ENCODE measurements around the gene HMGCR.
A peak's percentile ranks its signal among the peaks of the same experiment; 100 is the strongest.
"Not testable (repeated sequence)": the region's sequence is repeated elsewhere in the genome, so short reads cannot be mapped to it uniquely, and the experiment has no call there.

Gene HMGCR

GRCh38 chr5:75336615-75337336 lies at the start of gene HMGCR:
Gene HMGCR (plus strand): TSS chr5:75337220. CDS start chr5:75342606, 5,386 bp downstream.
- peak; percentile 99 for DNase-seq

DNA sequence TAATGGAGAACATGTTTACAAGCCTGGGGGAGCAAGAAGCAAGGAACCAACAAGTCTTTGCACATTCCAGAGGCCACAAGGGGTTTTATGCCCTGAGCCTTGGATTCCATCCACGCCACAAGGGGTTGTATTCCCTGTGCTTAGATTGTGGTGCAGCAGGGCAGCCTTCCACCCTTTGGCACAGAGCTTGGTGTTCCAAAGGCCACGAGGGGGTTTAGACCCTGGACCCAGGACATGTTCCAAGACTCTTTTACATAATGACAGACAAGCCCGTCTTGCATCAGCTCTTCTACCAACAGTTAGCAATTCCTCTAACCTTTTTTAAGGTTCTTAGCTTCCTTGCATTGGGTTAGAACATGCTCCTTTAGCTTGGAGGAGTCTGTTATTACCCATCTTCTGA lies 45.2 kb upstream of the HMGCR start:
- not testable (repeated sequence) for DNase-seq

DNA sequence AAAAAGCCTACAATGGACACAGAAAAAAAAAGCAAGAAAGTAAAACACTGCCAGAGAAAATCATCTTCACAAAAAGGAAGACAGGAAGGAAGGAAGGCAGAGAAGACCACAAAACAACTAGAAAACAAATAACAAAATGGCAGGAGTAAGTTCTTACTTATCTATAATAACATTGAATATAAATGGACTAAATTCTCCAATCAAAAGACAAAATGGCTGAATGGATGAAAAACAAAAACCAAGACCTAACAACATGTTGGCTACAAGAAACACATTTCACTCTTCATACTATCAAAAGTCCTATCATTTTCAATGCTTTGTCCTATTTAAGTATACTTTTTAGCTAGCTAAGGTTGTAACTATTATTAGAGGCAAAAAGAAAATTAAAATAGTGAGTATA lies 36.9 kb upstream of the HMGCR start:
- no peak for DNase-seq

GRCh38 chr5:75303419-75303818 lies 33.6 kb upstream of the HMGCR start:
- DNase-seq: no peak

GRCh38 chr5:75304486-75304885 lies 32.5 kb upstream of the HMGCR start:
- DNase-seq: not testable (repeated sequence)

DNA sequence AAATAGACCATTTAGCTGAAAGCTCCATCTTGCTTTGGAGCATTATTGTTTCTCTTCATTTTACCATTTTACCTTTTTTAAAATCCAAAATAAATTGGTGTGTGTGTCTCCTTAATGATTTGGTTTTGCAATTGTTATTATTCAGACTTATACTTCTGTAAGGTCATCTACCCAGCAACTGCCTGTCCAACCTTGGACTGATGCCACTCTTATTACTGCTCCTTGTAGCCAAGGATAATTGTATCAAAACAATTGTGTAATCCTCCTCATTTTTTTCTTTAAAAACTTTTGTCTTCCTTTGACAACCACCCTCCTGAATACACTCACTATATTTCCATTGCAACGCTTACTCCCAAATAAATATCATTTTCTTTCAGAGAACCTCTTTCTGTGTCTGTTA lies 30.3 kb upstream of the HMGCR start:
- no peak for DNase-seq

GRCh38 chr5:75310212-75310611 lies 26.8 kb upstream of the HMGCR start:
- DNase-seq: no peak

- not testable (repeated sequence) for DNase-seq
These were observed 17.9 kb upstream of the HMGCR start for GRCh38 chr5:75319148-75319547.

- DNase-seq: no peak
These were observed 17.4 kb upstream of the HMGCR start for GRCh38 chr5:75319638-75320037.

DNA sequence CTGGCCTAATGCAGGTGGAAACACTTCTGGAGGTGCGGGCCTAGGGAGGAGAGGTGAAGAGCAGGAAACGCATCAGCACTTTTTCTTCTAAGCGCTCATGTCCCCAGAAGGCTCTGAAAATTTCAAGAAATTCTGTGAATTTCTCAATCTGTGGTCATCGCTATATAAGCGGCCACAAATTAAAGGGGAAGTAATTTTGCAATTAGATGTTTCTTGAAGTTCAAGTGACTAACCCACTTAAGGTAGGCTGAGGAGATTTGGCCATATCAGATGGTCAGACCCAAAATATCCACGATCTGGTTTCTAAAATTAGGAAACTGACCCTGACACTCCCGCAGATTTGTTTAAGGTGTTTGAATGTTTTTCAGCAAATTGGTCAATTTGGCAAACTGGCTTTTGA lies 16.6 kb upstream of the HMGCR start:
- DNase-seq: no peak

DNA sequence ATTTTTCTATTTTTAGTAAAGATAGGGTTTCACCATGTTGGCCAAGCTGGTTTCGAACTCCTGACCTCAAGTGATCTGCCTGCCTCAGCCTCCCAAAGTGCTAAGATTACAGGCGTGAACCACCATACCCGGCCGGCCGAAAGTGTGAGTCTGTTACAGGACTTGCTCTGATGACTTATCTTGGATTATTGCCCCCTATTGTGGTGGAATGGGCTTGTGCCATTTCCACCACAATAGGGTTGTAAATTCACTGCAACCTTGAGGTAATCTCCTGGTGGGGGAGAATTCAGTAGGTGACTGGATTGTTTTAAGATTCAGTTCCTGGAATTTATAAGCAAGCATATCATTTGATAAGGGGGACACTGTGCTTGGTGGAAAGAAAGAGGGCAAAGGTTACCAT lies 15.0 kb upstream of the HMGCR start:
- no peak for DNase-seq

- peak; percentile 63 for DNase-seq
These were observed 12.2 kb upstream of the HMGCR start for GRCh38 chr5:75324791-75325190.

DNA sequence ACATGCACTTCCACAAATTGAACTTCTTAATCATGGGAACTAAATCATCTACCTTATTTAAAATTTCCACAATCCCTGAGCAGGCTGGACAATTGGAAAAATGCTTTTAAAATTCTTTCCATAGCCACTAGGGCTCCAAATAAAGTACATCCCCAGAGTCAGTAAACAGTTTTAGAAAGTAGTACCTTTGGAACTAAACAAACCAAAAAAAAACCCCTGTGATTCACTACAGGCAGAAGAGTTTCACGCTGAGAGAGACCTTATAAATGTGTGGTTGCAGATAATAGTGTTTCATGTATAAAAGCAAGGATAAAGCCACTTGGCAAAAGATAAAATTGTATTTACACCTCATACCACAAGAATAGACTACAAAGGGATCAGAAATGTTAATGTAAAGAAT lies 11.8 kb upstream of the HMGCR start:
- no peak for DNase-seq

DNA sequence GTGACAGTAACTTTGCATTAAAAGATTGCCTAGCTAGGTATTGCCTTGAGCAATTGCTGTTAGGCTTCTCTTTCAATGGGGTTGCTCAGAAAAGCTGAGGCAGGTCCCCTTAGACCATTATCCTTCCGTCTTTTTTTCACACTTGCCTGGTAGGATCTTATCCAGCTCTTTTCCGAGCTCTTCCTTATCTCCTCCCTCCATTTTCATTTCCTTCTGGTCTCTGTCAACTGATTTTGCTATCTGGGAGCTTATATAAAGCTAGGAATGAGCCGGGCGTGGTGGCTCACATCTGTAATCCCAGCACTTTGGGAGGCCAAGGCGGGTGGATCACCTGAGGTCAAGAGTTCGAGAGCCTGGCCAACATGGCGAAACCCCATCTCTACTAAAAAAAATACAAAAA lies 6.6 kb upstream of the HMGCR start:
- DNase-seq: no peak

DNA sequence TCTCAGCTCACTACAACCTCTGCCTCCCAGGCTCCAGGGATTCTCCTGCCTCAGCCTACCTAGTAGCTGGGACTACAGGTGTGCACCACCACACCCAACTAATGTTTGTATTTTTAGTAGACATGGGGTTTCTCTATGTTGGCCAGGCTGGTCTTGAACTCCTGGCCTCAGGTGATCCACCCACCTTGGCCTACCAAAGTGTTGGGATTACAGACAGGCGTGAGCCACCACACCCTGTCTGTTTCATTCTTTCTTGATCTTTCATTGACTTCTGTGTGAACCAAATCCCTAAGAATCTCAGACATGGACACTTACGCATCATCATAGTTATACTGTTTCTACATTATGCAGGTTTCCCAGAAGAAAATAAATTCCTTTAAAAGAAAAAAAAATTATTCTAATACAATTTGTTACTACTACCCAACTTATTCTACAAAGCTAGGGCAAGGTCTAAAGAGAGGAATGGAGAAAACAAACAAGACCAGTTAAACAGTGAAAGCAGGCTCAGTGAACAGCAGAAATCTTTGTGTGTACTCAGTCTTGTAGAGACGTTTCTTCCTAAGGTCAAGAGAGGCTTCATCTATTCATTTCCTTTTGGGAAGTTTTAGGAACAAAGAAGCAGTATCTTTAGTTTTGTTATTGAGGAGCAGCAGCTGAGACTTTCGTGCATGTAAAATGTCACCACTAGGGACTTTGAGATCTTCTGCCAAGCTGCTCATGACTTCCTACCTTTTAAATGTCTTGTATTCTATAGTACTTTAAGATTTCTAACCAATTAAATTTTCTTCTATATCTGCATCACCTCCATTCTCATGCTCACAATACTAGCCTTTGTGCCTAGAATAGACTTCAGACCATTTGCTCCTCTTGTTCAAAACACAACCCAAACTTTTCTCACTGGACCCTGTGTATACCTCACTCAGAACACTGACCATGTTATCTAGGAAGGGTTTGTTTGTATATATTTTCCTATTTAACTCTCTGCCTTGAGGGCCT lies 5.6 kb upstream of the HMGCR start:
- DNase-seq: no peak

DNA sequence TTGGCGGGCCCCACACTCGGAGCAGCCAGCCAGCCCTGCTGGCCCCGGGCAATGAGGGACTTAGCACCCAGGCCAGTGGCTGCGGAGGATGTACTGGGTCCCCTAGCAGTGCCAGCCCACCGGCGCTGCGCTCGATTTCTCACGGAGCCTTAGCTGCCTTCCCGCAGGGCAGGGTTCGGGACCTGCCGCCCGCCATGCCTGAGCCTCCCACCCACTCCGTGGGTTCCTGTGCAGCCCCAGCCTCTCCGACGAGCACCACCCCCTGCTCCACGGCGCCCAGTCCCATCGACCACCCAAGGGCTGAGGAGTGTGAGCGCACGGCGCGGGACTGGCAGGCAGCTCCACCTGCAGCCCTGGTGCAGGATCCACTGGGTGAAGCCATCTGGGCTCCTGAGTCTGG lies 3.3 kb upstream of the HMGCR start:
- DNase-seq: not testable (repeated sequence)

DNA sequence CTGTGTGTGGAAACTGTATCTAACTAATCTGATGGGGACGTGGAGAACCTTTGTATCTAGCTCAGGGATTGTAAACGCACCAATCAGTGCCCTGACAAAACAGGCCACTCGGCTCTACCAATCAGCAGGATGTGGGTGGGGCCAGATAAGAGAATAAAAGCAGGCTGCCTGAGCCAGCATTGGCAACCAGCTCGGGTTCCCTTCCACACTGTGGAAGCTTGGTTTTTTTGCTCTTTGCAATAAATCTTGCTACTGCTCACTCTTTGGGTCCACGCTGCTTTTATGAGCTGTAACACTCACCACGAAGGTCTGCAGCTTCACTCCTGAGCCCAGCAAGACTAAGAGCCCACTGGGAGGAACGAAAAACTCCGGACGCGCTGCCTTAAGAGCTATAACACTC lies 2.6 kb upstream of the HMGCR start:
- not testable (repeated sequence) for DNase-seq

DNA sequence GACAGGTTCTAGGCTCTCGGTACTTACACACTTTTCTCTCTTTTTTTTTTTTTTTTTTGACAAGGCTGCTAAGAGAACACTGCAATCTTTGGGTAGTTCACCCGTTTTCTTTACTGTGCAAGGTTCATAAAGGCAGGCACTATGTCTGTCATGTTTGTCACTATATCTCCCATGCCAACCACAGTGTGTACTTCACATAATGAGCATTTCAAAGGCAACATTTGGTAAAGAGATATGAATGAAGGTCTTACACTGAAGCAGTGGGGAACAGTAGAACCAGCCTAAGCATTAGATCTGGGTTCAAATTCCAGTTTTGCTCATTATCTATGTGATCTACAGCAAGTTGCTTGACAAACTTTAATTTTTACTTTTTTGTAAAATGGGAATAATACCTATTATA lies 1.5 kb upstream of the HMGCR start:
- DNase-seq: no peak

GRCh38 chr5:75335952-75336614 lies 937 bp upstream of the HMGCR start:
- DNase-seq: no peak

DNA sequence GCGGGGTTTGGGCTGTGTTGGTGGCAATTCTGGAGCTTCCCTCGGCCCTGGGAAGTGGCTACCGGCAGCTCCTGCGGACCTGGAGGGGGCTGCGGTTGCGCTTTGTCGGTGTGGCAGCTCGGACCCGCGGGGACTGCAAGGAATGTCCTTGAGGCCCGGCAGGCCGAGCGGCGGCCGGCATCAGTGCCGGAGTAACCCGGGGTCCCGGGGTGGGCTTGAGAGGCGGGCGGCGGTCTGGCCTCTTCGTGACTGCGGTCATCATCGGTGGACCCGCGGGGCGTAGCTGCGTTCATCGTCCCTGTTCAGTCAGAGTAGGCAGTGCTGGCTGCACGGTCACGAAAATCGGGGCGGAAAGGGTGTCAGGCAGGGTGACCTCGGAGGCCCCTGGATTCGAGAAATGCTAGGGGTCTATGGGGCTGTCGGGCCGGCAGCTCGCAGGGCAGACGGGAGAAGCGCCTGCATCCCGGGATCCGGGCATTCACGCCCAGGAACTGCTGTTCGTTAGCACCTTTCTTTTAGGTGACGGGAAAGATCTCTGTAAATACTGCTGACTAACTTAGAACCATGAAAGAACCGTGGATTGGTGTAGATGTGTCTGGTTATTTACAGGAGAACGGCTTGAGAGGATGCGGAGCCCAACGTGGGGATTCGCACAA lies 474 bp downstream of the HMGCR start:
- DNase-seq: peak; percentile 30

DNA sequence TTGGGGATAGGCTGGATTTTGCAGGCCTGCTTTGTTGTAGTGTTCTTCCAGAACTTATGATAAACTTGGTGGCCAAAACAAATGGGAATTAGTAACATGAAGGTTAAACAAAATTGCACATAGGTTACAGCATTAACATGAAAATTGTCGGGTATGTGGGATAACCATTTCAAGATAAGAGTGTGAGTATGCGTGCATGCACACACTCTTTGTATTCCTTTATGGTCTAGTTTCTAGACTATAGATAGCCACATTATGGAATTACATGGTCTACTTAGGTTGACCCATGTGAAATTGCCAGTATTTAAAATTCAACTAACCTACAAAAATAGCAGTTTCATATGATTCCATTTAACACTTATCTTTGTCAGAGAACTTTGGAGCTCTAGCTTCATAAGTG lies 1.4 kb downstream of the HMGCR start:
- DNase-seq: no peak

- no peak for DNase-seq
These were observed 3.9 kb downstream of the HMGCR start for GRCh38 chr5:75340714-75341478.

All from stimulated activated CD4-positive, alpha-beta T cell treated with anti-CD3 and anti-CD28 coated beads, Interleukin-1b, Interleukin-23, amount 100 ng/mL, for 48 hours (primary cell).